Measurements from ENCODE around the gene SMPD1.

- TF ChIP-seq TAF1 (IDR thresholded peaks at IDR 0.05; ENCODE audit: borderline replicate concordance, insufficient read depth, low read length) (no peak), POLR2AphosphoS5 (IDR thresholded peaks at IDR 0.05; ENCODE audit: low read depth, low read length) (no peak), SIN3A (IDR thresholded peaks at IDR 0.05; ENCODE audit: borderline replicate concordance, insufficient read depth, low read length) (no peak), REST (IDR thresholded peaks at IDR 0.05; ENCODE audit: insufficient read depth in 1 of 2, low read depth in 2 of 2, low read length in 2 of 2) (no peak), FOXP2 (optimal IDR thresholded peaks at IDR 0.05; ENCODE audit: borderline replicate concordance, extremely low read depth, extremely low read length, insufficient read depth) (no peak)
Measured at GRCh38 chr11:6393989-6394670, 3.9 kb downstream of the SMPD1 start.

All from PFSK-1 (cell line).